ENCODE data around the gene PLA2G6. TPM values are rescaled to one million over a fixed set of nuclear protein-coding genes. Genes with fewer than 3 reads are reported as not detected.

Gene PLA2G6
- total and polyA plus RNA-seq, 2 of the 4 experiments (the other 2 are of a cell fraction), result 6.1 to 10.3 TPM

DNA sequence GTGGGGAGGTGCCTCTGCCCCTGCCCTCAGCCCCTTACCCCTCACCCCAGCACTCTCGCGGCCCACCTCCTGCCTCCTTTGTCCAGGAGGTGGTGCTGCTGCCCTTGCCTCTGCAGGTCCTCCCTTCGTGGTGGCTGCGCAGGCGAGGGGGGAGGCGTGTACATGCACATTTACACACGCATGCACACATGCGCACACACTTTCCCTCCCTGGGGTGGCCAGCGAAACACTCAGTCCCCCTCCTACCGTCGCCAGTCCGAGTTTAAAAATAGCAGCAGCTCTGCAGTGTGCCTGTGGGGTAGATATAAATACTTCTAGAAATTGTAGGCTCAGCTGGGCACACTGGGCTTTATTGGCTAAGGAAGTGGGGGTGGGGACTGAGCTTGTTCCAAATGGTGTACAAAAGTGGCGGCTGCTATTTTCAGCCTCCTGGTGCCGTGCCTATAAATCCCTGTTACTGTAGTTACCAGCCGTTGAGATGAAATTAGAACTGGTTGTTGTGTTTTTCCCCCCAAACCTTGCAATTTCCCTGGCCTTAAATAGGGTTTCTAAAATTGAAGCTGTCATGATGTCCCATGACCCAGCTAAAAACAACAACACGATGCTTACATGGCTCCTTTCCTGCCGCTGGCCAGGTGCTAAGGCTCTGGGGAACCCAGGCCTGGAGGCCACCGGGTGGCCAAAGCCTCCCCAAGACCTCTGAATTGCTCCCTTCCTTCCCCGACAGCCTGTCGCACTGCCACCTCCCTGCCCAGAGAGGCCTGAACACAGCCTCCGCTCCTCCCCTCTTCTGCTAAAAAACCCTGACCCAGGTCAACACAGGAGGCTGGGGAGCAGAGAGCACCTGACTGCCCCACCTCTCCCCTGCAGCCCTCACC lies 112.0 kb downstream of the PLA2G6 start:
- H3K79me1 ChIP-seq (ENCODE audit: low read depth in 1 of 2, low read length in 2 of 2), result no peaks in the 10 kb centered on the region
- no TSS peak for BruUV-seq (replicated peaks)
- no peak overlapping the region for H3K14ac ChIP-seq (replicated peaks; ENCODE audit: low read depth, low read length)
- no peak overlapping the region for H4K5ac ChIP-seq (ENCODE audit: low read depth, low read length)
- 80% methylated on average over 8 of the region's 21 CpGs; no CpG with 5 or more reads in 1 of the 2 experiments for WGBS, 2 experiments (ENCODE audit: extremely low coverage in 2 of 2, insufficient read length in 1 of 2)
- H3K4me3 ChIP-seq (ENCODE audit: insufficient read depth, low read depth, low read length), result no peak overlapping the region
- no peak overlapping the region for H3K4me2 ChIP-seq (ENCODE audit: low read depth, low read length)
- no peak overlapping the region for H3K27ac ChIP-seq (ENCODE audit: insufficient read depth, low read length)
- no peak overlapping the region for H2BK5ac ChIP-seq (ENCODE audit: low read depth, low read length, poor library complexity, severe bottlenecking)
- no peak overlapping the region for H2BK20ac ChIP-seq (ENCODE audit: low read depth, low read length)
- H2AK5ac ChIP-seq (ENCODE audit: low read depth, low read length), result no peak overlapping the region
- in situ Hi-C loops (cut with MboI; ENCODE audit: low sequenced_read_pairs) (no loop called here), intact Hi-C loops (cut with micrococcal nuclease) (loop anchor here (5.0 kb wide), 1 partner anchor 283 kb away; no protein-coding TSS in a partner anchor), dilution Hi-C loops (cut with HindIII; ENCODE audit: low sequenced_read_pairs, unreplicated experiment) (no loop called here)
- DNase-seq, result peak; percentile 29
- H3K9ac ChIP-seq (ENCODE audit: low read depth, low read length), result no peak overlapping the region
- H4K20me1 ChIP-seq (ENCODE audit: insufficient read depth, low read length), result no peaks in the 10 kb centered on the region
- no peak overlapping the region for H3K4ac ChIP-seq (ENCODE audit: low read depth, low read length)
- POLR2A ChIA-PET (ENCODE audit: unreplicated experiment), result no interaction called here
- no peaks in the 10 kb centered on the region for H3K4me1 ChIP-seq (ENCODE audit: control insufficient read depth, insufficient read depth, low read length)
- H2AFZ ChIP-seq (replicated peaks; ENCODE audit: low read length, poor library complexity), result no peak overlapping the region
- H3K36me3 ChIP-seq (ENCODE audit: control insufficient read depth, insufficient read depth, low read length), result peaks cover 24% of the 10 kb centered on the region
- H3K56ac ChIP-seq (ENCODE audit: extremely low read depth, insufficient read depth, low read length), result no peak overlapping the region
- H3K23ac ChIP-seq (ENCODE audit: low read depth, low read length), result no peak overlapping the region
- CTCF ChIA-PET, result interaction anchor here (0.6 to 1.4 kb wide), 4 partner anchors 10 to 507 kb away, joined by 3 to 4 read pairs (median 3); no protein-coding TSS in a partner anchor
- H3K27me3 ChIP-seq (ENCODE audit: control insufficient read depth, insufficient read depth, low read length), result no peaks in the 10 kb centered on the region
- peak; percentile 59; the same call in 1 of the 2 replicates for ATAC-seq (ENCODE audit: low read depth)
- H2AK9ac ChIP-seq (replicated peaks; ENCODE audit: low read depth, low read length, poor library complexity), result no peak overlapping the region
- no peaks in the 10 kb centered on the region for H3K9me3 ChIP-seq (ENCODE audit: control insufficient read depth, insufficient read depth, low read length)
- H2BK15ac ChIP-seq (ENCODE audit: low read depth, low read length), result no peak overlapping the region
- H4K8ac ChIP-seq (ENCODE audit: low read depth in 2 of 2, low read length in 2 of 2), result no peak overlapping the region
- H3K18ac ChIP-seq (ENCODE audit: low read depth, low read length), result no peak overlapping the region
- H2BK120ac ChIP-seq (ENCODE audit: low read depth, low read length), result no peak overlapping the region
- H4K91ac ChIP-seq (ENCODE audit: insufficient read depth, low read depth, low read length), result no peak overlapping the region
- no peaks in the 10 kb centered on the region for H3K9me1 ChIP-seq (ENCODE audit: insufficient read depth, low read length)
- TF ChIP-seq MXI1 (IDR thresholded peaks at IDR 0.05; ENCODE audit: borderline replicate concordance, low read depth, low read length) (no peak), SMC3 (IDR thresholded peaks at IDR 0.05; ENCODE audit: low read depth, low read length) (peak; percentile 46), MAZ (IDR thresholded peaks at IDR 0.05; ENCODE audit: borderline replicate concordance, low read depth, low read length) (no peak), RCOR1 (IDR thresholded peaks at IDR 0.05; ENCODE audit: insufficient replicate concordance, low read length) (no peak), NFE2L2 (IDR thresholded peaks at IDR 0.05; ENCODE audit: low read depth, low read length) (no peak), RAD21 (IDR thresholded peaks at IDR 0.05; ENCODE audit: low read length) (peak; percentile 68), MAFK (IDR thresholded peaks at IDR 0.05; ENCODE audit: low read depth, low read length) (no peak), RFX5 (IDR thresholded peaks at IDR 0.05; ENCODE audit: low read depth, low read length) (no peak), FOS (IDR thresholded peaks at IDR 0.05; ENCODE audit: low read depth, low read length) (no peak), CEBPB (IDR thresholded peaks at IDR 0.05; ENCODE audit: low read depth, low read length) (no peak), CHD1 (IDR thresholded peaks at IDR 0.05; ENCODE audit: low read depth, low read length) (no peak)
- TF ChIP-seq, protein P1, sequence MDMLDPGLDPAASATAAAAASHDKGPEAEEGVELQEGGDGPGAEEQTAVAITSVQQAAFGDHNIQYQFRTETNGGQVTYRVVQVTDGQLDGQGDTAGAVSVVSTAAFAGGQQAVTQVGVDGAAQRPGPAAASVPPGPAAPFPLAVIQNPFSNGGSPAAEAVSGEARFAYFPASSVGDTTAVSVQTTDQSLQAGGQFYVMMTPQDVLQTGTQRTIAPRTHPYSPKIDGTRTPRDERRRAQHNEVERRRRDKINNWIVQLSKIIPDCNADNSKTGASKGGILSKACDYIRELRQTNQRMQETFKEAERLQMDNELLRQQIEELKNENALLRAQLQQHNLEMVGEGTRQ (IDR thresholded peaks at IDR 0.05; ENCODE audit: low read depth, low read length), result no peak
- TF ChIP-seq, protein P2, sequence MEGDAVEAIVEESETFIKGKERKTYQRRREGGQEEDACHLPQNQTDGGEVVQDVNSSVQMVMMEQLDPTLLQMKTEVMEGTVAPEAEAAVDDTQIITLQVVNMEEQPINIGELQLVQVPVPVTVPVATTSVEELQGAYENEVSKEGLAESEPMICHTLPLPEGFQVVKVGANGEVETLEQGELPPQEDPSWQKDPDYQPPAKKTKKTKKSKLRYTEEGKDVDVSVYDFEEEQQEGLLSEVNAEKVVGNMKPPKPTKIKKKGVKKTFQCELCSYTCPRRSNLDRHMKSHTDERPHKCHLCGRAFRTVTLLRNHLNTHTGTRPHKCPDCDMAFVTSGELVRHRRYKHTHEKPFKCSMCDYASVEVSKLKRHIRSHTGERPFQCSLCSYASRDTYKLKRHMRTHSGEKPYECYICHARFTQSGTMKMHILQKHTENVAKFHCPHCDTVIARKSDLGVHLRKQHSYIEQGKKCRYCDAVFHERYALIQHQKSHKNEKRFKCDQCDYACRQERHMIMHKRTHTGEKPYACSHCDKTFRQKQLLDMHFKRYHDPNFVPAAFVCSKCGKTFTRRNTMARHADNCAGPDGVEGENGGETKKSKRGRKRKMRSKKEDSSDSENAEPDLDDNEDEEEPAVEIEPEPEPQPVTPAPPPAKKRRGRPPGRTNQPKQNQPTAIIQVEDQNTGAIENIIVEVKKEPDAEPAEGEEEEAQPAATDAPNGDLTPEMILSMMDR (conservative IDR thresholded peaks at IDR 0.05; ENCODE audit: low read depth, low read length), result peak; percentile 53
- TF ChIP-seq, protein P3, sequence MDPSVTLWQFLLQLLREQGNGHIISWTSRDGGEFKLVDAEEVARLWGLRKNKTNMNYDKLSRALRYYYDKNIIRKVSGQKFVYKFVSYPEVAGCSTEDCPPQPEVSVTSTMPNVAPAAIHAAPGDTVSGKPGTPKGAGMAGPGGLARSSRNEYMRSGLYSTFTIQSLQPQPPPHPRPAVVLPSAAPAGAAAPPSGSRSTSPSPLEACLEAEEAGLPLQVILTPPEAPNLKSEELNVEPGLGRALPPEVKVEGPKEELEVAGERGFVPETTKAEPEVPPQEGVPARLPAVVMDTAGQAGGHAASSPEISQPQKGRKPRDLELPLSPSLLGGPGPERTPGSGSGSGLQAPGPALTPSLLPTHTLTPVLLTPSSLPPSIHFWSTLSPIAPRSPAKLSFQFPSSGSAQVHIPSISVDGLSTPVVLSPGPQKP (IDR thresholded peaks at IDR 0.05; ENCODE audit: borderline replicate concordance, low read depth, low read length), result no peak

Measured in IMR-90 (cell line).